ENCODE measurements around the gene DPYSL5.

DPYSL5 gene

DNA sequence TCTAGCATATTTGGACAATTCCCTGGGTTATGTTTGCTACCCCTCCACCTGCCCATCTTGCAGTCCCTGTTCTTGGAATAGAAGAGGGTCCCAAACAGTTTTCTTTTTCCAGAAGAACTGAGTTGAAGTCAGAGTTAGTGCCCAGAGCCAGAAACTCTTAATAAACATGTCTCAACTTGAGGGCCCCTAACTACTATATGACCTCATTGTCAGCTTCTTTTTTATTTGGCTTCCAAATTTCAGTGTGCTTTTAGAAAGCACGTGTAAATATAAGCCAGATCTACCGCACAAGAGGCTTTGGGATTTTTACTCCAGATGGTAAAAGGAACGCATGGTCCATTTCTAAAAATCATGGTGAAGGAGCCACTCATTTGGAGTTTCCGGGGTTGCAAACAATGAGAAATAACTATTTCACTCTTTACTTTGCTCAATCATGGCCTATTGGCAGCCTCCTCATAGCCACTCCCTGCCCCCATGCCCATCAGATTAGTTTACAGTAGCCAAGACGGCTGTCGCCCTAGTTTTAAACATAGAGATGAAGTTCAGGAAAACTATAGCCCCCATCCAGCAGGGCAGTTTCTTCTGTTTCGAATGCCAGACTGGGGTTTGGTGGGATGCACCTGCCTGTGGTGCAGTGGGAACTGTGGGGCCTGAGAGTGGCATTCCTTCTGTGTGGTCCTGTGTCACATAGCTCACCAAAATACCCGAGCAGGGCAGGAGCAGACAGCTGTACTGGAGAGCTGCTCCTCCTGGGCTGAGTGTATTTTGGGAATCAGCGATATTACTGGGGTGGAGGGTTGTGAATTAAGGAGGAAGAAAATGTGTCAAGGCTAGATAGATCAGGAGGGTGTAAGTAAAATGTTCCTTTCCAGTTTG lies 124.2 kb downstream of the DPYSL5 start:
- DNase-seq (ENCODE audit: insufficient read length, low spot score) = no peak
- no peak for FAIRE-seq
- no peak for TF ChIP-seq POLR2A (IDR thresholded peaks at IDR 0.05; ENCODE audit: low read depth, low read length)

DNA sequence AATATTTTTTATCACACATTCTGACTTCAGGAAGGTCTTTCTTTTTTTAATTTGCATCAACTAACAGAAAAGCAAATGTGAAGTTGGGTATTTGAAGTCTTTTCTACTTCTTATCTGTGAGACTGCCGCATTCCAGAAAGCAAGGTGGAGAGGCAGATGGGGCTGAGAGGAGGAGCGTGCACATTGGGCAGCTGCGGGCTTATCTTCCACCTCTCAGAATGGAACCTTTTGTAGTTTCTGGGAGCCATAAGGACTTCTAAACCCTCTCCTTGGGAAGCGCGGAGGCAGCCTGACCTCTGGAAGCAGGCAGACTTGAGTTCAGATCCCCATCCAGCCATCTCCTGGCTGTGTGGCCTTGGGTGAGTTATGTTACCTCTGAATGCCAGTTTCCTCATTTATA lies 126.4 kb downstream of the DPYSL5 start:
- DNase-seq (ENCODE audit: insufficient read length, low spot score) (no peak), FAIRE-seq (no peak)
- TF ChIP-seq POLR2A (IDR thresholded peaks at IDR 0.05; ENCODE audit: low read depth, low read length) = no peak

DNA sequence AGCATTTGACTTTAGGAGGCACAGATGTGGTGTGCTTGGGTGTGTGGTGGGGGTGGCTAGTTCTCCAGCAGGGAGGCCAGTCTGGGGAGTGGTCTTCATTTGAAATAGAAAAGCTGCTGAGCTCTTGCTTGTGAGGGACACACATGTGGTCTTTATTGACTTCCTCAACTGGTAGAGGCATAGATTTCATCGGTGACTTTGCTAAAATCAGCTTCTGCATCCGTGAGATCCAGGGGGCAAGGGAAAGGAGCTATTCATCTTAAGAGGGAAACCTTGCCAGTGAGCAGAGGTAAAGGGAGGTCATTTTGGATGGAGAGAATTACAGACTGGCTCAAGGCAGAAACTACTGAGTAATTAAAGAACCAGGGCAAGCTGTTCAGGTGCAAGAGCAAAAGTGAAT lies 127.2 kb downstream of the DPYSL5 start:
- no peak for TF ChIP-seq POLR2A (IDR thresholded peaks at IDR 0.05; ENCODE audit: low read depth, low read length)
- no peak for DNase-seq (ENCODE audit: insufficient read length, low spot score)
- no peak for FAIRE-seq

DNA sequence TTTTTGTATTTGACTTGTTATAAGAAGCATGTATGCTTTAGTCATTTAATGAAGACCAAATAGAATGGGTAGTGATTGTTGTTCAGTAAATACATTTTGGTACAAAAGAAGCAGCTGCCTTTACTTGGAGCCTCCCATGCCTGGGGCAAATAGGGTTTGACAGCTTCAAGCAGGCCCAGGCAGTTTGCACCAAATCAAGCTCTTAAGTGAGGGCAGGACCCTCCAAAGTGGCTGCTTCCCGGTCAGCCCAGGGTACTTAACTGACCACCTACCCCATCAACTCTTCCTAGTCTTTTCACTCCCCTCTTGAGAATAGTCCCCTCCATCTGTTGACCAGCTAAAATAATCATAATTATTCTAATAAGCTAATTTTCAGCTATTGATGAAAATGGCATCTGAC lies 127.7 kb downstream of the DPYSL5 start:
- FAIRE-seq = no peak
- TF ChIP-seq POLR2A (IDR thresholded peaks at IDR 0.05; ENCODE audit: low read depth, low read length) = no peak
- DNase-seq (ENCODE audit: insufficient read length, low spot score) = no peak

DNA sequence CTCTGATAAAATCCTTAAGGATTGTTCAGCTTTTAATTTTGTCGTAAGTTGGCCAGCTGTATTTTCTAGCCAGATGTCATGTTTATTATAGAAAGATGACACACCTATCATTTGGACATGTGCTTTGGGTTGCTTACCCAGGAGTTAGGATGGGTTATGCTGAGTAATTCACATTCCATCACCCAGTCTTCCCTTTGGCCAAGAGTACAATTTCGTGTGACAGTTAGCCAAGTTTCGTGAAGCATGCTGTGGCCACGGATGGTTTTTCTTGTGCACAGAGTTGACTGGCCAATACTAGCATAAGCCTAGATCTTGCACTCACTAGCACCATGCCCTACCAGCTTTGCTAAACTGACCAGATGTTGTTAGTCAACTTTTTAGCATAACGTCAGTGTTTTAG lies 128.3 kb downstream of the DPYSL5 start:
- TF ChIP-seq POLR2A (IDR thresholded peaks at IDR 0.05; ENCODE audit: low read depth, low read length) = no peak
- DNase-seq (ENCODE audit: insufficient read length, low spot score) (no peak), FAIRE-seq (no peak)

DNA sequence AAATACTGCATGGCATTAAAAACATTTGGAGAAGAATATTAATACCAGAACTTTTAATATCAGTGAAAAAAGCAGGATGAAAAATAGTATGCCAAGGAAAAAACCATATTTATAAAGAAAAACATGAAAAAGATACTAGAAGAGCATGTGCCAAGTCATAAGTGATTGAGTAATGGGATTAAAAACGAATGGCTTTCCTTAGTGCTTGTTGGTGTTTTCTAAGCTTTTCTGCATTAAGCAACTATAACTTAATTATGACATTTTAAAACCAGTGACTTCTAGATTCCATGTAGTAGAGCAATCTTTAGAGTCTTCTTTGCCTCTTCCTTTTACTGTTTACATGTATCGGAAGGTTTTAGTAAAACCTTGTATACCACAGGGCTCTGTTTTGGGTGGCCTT lies 129.1 kb downstream of the DPYSL5 start:
- DNase-seq (ENCODE audit: insufficient read length, low spot score) (no peak), FAIRE-seq (no peak)
- no peak for TF ChIP-seq POLR2A (IDR thresholded peaks at IDR 0.05; ENCODE audit: low read depth, low read length)

DNA sequence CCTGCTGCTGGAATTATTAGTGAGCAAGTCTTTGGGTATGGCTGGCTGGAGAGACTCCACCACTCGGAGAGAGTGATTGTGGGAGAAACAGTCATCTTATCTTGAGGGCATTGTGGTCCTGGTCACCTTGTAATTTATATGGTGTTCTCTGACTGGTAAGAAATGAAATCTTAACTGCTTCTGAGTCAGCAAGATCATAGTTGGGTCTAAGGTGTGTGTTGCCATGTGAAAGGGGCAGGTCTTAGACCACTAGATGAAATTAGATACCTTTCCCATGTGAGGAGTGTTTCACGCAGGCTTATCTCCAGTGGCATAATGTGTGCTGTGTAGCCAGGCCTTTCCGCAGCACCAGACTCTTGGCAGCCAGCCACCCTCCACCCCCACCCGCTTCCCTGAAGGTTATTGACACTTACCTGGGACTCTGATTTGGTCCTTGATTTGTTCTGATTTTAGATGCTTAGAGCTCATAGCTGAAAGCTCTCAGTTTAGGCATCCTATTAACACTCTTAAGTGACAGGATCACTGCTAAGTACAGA lies 130.2 kb downstream of the DPYSL5 start:
- no peak for FAIRE-seq
- no peak for DNase-seq (ENCODE audit: insufficient read length, low spot score)

DNA sequence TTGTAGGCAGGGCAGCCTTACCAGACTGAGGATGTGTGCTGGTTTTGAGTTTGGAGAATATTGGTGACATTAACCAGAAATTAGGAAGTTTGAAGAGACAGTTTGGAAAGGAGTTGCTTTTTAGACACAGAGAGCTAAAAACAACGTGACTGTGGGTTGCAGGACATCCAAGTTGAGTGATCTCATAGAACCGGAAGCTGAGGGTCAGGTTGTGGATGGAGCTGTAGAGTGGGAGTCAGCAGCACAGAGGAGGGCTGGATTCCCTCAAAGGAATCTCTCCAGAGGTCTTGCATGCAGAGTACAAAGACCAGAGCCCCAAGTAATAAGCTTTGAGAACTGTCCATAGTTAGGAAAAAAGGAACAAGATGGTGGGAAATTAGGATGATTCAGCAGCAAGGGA lies 131.8 kb downstream of the DPYSL5 start:
- DNase-seq (ENCODE audit: insufficient read length, low spot score) (no peak), FAIRE-seq (no peak)
- no peak for TF ChIP-seq POLR2A (IDR thresholded peaks at IDR 0.05; ENCODE audit: low read depth, low read length)

More for the DNA sequence above, 130.2 kb downstream of the DPYSL5 start:
- TF ChIP-seq POLR2A (IDR thresholded peaks at IDR 0.05; ENCODE audit: low read depth, low read length) = no peak

DNA sequence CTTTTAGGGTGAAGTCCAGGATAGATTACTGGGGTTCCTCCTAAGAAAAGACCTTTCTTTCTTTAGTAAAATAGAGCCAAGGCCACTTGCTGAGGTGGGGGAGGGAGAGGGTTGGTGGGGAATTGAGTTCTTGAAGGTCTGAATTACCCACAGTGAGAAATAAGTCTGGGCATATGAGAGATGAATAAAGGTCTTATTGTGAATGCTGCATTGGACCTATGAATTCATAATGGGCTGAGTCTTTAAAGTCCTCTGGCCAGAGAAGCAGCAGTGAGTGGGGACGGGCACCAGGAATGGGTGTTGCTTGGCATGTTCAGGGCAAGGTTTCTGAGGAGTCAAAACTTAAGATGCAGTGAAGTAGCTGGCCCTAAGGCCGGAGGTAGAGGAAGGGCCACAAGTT lies 133.0 kb downstream of the DPYSL5 start:
- no peak for DNase-seq (ENCODE audit: insufficient read length, low spot score)
- FAIRE-seq = no peak
- no peak for TF ChIP-seq POLR2A (IDR thresholded peaks at IDR 0.05; ENCODE audit: low read depth, low read length)

DNA sequence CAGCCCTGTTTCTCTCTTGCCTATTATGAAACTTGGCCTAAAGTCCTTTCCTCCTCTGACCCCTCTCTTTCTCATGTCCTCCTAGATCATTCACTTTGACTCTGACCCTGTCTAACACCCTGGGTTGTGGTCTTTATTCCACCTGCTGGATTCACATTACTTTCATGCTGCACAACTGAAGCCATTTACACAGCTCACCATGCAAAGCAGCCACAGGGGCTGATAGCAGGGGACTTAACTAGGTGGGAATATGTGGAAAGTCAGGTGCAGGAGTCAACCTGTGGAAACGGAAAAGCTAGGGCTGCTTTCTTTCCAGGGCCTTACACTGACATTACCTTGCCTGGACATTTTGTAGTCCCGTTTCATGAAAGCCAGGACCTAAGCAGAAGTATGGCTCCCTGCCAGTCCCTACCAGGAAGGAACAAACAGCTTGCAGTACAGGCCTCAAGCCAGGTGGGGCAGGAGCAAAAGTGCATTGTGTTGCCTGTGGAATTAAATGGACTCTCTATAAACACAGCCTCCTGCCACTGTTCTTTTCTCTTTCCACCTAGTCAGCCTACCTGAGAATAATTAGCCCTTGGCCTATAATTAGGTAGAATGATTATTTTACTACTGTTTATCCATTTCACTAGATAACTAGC lies 134.3 kb downstream of the DPYSL5 start:
- DNase-seq (ENCODE audit: insufficient read length, low spot score) (no peak), FAIRE-seq (no peak)
- TF ChIP-seq POLR2A (IDR thresholded peaks at IDR 0.05; ENCODE audit: low read depth, low read length) = no peak

DNA sequence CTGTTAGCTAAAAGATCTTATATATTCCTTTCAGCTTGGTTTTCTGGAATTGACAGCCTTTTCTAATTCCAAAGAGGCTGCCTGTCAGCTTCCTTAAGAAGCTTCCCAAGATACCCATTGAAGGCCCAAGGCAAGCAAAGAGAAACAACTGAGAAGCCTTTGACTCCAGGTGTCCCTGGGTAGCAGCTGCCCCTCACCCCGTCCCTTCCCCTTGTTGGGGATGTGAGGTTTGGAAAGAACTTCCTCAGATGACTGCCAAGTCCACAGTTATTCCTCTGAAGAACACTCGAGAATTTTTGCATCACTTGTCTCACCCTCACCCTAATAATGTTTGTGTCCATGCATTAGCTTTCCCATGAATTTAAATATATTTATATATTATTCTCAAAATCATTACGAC lies 135.8 kb downstream of the DPYSL5 start:
- TF ChIP-seq POLR2A (IDR thresholded peaks at IDR 0.05; ENCODE audit: low read depth, low read length) = no peak
- FAIRE-seq = no peak

DNA sequence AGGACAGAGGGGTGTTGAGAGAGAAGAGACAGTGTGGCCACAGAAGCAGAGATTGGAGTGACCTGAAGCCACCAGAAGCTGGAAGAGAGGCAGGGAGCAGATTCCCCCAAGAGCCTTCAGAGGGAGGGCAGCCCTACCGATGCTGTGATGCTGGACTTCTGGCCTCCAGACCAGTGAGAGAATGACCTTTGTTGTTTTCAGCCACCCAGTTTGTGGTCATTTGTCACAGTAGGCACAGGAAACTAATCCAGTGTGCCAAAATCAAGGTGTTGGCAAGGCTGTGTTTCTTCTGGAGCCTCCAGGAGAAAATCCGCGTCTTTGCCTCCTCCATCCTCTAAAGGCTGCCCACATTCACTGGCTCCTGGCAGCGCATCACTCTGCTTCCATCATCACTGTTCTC lies 137.9 kb downstream of the DPYSL5 start:
- DNase-seq (ENCODE audit: insufficient read length, low spot score) = no peak

More for the DNA sequence above, 135.8 kb downstream of the DPYSL5 start:
- DNase-seq (ENCODE audit: insufficient read length, low spot score) = no peak

DNA sequence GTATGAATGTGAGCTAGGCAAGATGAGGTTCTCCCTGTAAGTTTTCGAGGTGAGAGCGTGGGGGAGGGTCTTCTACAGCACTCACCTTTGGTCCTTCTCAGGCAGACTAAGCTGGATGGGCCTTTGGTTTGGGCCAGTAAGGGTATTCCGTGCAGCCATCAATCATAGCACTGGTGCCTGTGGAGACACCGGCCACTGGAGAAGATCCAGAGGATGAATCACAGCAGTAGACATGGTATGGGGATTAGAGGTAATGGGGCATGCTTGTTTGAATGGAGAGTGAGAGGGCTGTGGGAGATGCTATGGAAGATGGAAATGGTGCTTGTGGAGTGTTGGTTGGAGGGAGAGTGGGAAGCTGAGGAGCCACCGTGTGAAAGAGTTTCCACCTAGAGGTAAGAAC lies 138.6 kb downstream of the DPYSL5 start:
- FAIRE-seq (no peak), DNase-seq (ENCODE audit: insufficient read length, low spot score) (no peak)
- TF ChIP-seq POLR2A (IDR thresholded peaks at IDR 0.05; ENCODE audit: low read depth, low read length) = no peak

More for the DNA sequence above, 137.9 kb downstream of the DPYSL5 start:
- TF ChIP-seq POLR2A (IDR thresholded peaks at IDR 0.05; ENCODE audit: low read depth, low read length) = no peak
- FAIRE-seq = no peak

DNA sequence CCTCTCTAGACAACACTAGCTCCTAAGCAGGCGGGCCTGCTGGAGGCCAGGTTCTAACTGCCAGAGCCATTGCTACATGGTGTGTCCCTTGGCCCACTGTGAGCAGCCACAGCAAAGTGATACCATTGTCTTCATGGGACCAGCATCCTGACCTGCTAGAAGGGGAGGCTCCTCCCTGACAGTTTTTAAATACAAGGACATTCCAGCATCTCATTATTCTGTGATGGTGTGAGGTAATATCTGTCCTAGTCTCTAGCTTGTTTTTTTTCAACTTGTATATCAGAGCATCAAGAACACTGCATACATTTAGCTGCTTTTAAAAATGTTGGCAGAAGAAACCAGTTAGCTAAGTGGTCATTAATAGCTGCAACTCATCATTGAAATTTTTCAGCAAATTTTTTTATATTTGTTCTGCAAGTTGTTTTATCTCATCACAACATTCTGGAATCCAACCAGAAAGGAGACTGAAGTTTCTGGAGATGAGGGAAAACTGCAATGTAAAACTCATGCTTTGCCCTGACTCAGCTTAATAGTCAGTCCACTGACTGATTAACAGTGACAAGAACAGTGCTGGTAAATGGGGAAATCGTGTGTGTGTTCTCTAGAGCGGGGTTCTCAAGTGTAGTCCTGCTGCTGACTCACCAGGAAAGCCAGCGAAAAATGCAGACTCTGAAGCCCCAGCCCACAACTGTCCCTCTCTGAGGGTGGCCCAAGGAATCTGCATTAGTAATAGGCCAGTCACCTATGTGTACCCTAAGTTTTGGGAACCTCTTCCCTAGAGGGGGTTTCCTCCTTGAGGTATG lies 140.3 kb downstream of the DPYSL5 start:
- FAIRE-seq (no peak), DNase-seq (ENCODE audit: insufficient read length, low spot score) (no peak)
- no peak for TF ChIP-seq POLR2A (IDR thresholded peaks at IDR 0.05; ENCODE audit: low read depth, low read length)
